Coronary artery (tissue), 2 donors: ENCODE data around the gene SLC39A3.

Experiments
- DNase-seq: peaks from one replicate; pipeline ENCODE4 v3.0.0-alpha.2; 2017; ENCODE audit warnings: low spot score
- H3K27ac ChIP-seq, 2 donors: fragments of 200-600 bp; sonication (generic); one replicate each; pipeline ENCODE4 v1.5.1; 2016 to 2019
- H3K4me3 ChIP-seq: fragments of 200-600 bp; sonication (generic); 2 replicates; pipeline ENCODE4 v1.5.1; 2016; ENCODE audit warnings: mild to moderate bottlenecking, moderate library complexity
- TF ChIP-seq, protein P1 (sequence below): fragments of 200-600 bp; sonication (generic); IDR thresholded peaks from one replicate; pipeline ENCODE4 v1.5.1; 2019; ENCODE audit warnings: antibody characterized with exemption

SLC39A3 gene

DNA sequence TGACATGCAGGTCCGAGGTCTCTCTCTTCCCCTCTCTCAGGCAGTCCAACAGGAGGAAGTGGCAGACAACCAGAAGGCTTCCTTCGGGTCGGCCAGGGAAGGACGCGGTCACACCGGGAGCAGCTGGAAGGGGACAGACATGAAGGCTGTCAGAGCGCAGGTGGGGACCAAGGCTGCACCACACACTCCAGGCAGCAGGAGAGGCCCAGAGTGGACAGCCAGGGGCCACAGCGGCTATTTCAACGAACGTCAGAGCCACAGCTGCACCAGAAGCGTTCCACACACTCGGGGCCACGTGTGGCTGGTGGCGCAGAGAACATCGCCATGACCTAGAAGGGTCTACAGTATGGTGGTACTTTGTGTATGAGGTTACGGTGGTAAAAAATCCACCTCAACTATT lies 16.0 kb upstream of the SLC39A3 start:
- H3K4me3 ChIP-seq, result no peak overlapping the region
- no peak overlapping the region for H3K27ac ChIP-seq
- TF ChIP-seq, protein P1, sequence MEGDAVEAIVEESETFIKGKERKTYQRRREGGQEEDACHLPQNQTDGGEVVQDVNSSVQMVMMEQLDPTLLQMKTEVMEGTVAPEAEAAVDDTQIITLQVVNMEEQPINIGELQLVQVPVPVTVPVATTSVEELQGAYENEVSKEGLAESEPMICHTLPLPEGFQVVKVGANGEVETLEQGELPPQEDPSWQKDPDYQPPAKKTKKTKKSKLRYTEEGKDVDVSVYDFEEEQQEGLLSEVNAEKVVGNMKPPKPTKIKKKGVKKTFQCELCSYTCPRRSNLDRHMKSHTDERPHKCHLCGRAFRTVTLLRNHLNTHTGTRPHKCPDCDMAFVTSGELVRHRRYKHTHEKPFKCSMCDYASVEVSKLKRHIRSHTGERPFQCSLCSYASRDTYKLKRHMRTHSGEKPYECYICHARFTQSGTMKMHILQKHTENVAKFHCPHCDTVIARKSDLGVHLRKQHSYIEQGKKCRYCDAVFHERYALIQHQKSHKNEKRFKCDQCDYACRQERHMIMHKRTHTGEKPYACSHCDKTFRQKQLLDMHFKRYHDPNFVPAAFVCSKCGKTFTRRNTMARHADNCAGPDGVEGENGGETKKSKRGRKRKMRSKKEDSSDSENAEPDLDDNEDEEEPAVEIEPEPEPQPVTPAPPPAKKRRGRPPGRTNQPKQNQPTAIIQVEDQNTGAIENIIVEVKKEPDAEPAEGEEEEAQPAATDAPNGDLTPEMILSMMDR, result no peak
- no peak for DNase-seq

DNA sequence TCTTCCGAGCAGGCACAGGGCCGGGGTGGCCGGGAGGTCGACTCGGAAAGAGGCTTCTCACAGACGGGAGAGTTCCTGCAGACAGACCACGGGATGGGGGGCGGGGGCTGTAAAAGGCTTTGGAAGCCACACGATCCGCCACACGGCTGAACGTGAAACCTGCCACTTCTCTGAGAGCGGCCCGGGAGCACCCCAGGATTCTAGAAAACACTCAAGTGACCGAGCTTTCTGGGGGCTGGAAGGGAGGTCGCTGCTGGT lies 15.6 kb upstream of the SLC39A3 start:
- Histone ChIP-seq H3K27ac (no peak overlapping the region), H3K4me3 (no peak overlapping the region)
- DNase-seq, result no peak
- TF ChIP-seq, protein P1, result no peak

DNA sequence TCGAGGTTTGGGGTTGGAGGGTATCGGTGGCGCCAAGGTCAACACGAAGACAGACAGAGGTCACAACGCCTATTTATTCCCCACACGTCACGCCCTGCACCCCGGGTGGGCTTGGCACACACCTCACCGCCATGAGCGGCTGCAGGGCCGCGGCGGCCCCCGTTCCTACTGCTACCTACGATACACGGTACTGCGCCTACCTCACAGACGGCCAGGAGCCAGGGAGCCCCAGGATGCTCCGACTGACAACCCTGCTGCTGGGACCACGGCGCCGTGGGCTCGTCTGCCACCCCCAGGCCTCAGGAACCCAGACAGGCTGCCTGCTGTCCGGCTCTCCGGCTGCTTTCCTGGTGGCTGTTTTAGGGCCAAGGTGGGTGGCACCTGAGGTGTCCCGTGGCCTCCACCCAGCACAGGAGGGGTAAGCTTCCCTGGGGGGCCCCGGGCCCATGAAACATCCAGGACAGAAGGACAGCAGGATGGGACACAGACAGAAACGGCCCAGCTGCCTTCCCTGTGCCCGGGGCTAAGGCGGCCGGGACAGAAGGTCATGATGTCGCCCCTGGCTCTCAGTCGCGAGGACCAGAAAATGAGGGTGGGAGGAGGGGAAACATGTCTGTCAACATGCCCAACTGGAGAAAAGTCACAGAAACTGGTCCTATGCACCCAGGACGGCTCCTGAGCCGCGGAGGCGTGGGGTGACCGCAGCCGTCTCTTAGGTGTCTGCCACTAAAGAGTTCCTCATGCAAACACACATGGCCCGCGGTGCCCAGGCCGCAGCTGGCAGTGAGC lies 15.0 kb upstream of the SLC39A3 start:
- Histone ChIP-seq H3K27ac (no peak overlapping the region), H3K4me3 (no peak overlapping the region)
- no peak for DNase-seq
- TF ChIP-seq, protein P1, result no peak

DNA sequence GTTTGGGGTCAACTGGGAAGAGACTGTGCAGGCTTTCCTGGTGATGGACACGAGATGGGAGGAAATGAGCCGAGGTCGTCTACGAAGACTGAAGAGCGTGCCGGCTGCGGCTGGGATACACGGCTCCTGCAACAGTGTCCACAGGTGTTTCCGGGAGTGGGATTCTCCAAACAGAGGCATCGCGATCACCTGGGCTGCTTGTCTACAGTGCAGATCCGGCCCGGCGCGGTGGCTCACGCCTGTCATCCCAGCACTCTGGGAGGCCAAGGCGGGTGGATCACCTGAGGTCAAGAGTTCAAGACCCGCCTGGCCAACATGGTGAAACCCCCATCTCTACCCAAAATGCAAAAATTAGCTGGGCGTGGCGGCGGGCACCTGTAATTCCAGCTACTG lies 11.6 kb upstream of the SLC39A3 start:
- TF ChIP-seq, protein P1, result no peak
- no peak for DNase-seq
- no peak overlapping the region for H3K27ac ChIP-seq
- H3K4me3 ChIP-seq, result no peak overlapping the region

DNA sequence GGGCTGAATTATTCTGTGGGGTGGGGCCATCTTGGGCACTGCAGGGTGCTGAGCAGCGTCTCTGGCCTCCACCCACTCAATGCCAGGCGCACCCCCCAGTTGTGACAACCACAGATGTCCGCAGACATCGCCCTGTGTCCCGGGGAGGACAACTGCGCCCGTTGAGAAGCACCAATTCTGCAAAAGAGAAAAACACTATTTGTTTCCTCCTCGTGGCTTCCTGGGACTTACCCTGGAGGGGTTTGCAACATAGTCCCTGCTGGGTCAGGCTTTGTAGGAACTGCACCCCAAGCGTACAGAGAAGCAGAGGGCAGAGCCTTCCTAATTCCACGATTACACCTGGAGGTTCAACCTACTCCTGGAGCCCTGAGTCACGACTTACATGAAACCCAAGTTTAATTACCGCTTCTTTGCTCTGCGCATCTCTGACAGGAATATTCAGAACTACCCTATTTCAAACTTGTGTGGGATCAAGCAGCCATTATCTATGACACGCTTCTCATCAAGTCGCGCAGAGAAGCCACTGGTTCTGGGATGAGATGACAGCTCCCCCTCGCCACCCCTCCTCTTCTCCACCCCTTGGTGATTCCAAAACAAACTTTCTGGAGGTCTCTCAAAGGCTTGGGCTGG lies 11.1 kb upstream of the SLC39A3 start:
- Histone ChIP-seq H3K27ac (no peak overlapping the region), H3K4me3 (no peak overlapping the region)
- no peak for DNase-seq
- TF ChIP-seq, protein P1, result no peak

DNA sequence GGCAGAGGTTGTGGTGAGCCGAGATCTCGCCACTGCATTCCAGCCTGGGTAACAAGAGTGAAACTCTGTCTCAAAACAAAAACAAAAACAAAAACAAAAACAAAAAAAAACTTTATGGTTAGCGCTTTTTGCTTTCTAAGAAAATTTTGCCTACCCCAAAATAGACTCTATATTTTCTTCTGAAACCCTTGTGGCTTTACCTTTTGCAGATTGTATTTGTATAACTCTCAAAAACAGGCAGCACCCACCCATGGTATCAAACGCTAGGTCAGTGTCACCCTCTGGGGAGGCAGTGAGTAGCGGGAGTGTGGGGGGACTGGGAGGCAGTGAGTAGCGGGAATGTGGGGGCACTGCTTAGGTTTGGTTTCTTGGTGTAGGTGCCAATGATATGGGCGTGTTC lies 7.5 kb upstream of the SLC39A3 start:
- no peak for DNase-seq
- TF ChIP-seq, protein P1, result no peak
- Histone ChIP-seq H3K27ac (no peak overlapping the region), H3K4me3 (no peak overlapping the region)

DNA sequence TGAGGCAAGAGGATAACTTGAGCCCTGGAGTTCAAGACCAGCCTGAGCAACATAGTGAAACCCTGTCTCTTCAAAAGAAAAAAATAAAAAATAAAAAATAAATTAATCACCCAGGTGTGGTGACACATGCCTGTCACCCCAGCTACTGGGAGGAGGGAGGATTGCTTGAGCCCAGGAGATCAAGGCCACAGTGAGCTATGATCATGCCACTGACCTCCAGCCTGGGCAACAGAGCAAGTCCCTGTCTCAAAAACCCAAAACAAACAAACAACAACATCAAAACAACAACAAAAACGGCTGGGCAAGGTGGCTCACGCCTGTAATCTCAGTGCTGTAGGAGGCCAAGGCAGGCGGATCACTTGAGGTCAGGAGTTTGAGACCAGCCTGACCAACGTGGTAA lies 4.3 kb upstream of the SLC39A3 start:
- no peak for DNase-seq
- Histone ChIP-seq H3K27ac (no peak overlapping the region), H3K4me3 (no peak overlapping the region)
- TF ChIP-seq, protein P1, result no peak
